Measurements from ENCODE around the gene DRAM2. TPM values are rescaled to one million over a fixed set of nuclear protein-coding genes. Genes with fewer than 3 reads are reported as not detected.

Gene DRAM2
- total and polyA plus RNA-seq, 10 donors, result 64.0 to 188 (median 97.8) TPM

DNA sequence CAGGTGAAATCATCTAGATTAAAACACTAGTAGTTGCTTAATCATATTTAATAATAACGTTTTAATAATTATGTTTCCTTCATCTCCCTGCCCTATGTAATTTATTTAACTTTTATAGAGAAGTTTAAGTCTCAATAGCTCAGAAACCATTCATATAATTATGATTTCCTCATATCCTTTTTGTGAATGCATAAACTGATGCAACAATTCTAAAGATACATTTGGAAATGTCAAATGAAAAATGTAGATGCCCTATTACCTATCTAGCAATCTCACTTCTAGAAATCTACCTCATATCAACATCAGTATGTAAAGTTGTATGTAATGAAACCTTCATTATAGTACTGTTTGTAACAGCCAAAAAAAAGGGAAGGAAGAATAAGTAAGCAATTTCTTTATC lies 10.5 kb downstream of the DRAM2 start:
- intact Hi-C loops (cut with DNase I; ENCODE audit: low total_unique reads), result no loop called here

DNA sequence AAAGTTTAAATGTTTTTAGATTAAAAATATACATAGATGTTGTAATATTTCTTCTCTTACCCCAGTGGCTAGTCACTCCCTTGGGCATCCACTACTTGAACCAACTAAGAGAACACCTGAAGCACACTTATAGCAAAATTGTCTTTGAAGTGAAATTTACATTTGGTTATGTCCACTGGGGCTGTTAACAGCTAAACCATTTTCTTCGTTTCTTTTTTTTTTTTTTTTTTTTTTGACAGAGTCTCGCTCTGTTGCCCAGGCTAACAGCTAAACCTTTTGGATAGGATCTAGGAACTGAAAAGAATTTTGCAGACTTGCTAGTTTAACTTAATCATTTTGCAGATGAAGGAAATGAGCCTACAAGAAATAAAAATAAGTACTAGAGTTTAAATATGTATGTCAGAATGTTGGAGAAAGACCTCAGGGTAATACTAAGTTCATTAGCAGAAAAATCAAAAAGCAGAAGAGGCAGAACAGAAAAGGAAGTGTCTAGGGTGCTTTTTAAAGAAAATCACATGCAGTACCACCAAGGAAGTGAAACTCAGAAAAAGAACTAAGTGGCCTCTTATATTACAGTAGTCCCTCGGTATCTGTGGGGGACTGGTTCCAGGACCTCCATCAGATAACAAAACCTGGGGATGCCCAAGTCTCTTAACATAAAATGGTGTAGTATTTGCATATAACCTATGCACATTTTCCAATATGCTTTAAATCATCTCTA lies 11.8 kb downstream of the DRAM2 start:
- Histone ChIP-seq H3K27ac (peak overlapping the region; percentile 58 to 84 (median 71)), H3K27me3 (replicated peaks in 1 of 7) (no peaks in the 10 kb centered on the region), H3K9me3 (no peaks in the 10 kb centered on the region), H3K4me3 (peak overlapping the region in 1 of 8 donors; percentile 13), H3K36me3 (peaks cover 0 to 86% (median 45%) of the 10 kb centered on the region in 6 donors), H3K4me1 (peaks cover 12 to 100% (median 63%) of the 10 kb centered on the region in 6 donors)
- WGBS, 5 donors, result 43 to 56% (median 51%) methylated on average over 3 of the region's 3 CpGs
- DNase-seq, result no peak
- intact Hi-C loops (cut with DNase I; ENCODE audit: low total_unique reads), result no loop called here
- peak in 1 of 3 donors; percentile 12 for TF ChIP-seq POLR2A (IDR thresholded peaks at IDR 0.05)
- TF ChIP-seq POLR2AphosphoS5 (IDR thresholded peaks at IDR 0.05), result peak in 1 of 3 donors; percentile 61
- TF ChIP-seq, protein P1, sequence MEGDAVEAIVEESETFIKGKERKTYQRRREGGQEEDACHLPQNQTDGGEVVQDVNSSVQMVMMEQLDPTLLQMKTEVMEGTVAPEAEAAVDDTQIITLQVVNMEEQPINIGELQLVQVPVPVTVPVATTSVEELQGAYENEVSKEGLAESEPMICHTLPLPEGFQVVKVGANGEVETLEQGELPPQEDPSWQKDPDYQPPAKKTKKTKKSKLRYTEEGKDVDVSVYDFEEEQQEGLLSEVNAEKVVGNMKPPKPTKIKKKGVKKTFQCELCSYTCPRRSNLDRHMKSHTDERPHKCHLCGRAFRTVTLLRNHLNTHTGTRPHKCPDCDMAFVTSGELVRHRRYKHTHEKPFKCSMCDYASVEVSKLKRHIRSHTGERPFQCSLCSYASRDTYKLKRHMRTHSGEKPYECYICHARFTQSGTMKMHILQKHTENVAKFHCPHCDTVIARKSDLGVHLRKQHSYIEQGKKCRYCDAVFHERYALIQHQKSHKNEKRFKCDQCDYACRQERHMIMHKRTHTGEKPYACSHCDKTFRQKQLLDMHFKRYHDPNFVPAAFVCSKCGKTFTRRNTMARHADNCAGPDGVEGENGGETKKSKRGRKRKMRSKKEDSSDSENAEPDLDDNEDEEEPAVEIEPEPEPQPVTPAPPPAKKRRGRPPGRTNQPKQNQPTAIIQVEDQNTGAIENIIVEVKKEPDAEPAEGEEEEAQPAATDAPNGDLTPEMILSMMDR (IDR thresholded peaks at IDR 0.05 in 8 of 11, conservative IDR thresholded peaks at IDR 0.05 in 3 of 11), result no peak

More for the DNA sequence above, 10.5 kb downstream of the DRAM2 start:
- Histone ChIP-seq H3K27ac (peak overlapping the region; percentile 9 to 84 (median 71)), H3K4me1 (peaks cover 12 to 97% (median 71%) of the 10 kb centered on the region in 6 donors), H3K4me3 (no peak overlapping the region), H3K27me3 (replicated peaks in 1 of 7) (no peaks in the 10 kb centered on the region), H3K9me3 (no peaks in the 10 kb centered on the region), H3K36me3 (peaks cover 0 to 73% (median 40%) of the 10 kb centered on the region in 6 donors)
- WGBS, 5 donors, result 52 to 69% (median 62%) methylated on average over 1 of the region's 1 CpG
- DNase-seq, result no peak
- TF ChIP-seq POLR2A (IDR thresholded peaks at IDR 0.05), result no peak
- TF ChIP-seq, protein P1 (IDR thresholded peaks at IDR 0.05 in 8 of 11, conservative IDR thresholded peaks at IDR 0.05 in 3 of 11), result no peak
- TF ChIP-seq POLR2AphosphoS5 (IDR thresholded peaks at IDR 0.05), result no peak

DNA sequence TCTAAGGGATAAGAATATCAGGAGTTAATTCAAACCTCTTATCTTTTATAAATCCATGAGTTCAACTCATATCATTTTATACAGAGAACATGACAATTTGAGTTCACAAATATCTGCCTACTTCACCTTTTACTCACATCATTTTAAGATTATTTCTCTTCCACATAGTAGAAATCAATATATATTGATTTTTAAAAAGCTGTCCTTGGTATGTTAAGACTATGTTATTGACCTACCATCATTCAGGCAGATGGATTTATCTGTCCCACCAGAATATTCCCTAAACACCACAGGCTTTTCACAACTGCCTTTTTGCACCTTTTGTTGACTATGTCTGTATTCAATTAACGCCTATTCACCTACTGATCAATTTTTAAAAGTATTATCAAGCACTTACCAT lies 13.5 kb downstream of the DRAM2 start:
- intact Hi-C loops (cut with DNase I; ENCODE audit: low total_unique reads), result no loop called here
- TF ChIP-seq POLR2A (IDR thresholded peaks at IDR 0.05), result no peak
- TF ChIP-seq, protein P1 (IDR thresholded peaks at IDR 0.05 in 8 of 11, conservative IDR thresholded peaks at IDR 0.05 in 3 of 11), result no peak
- no peak for TF ChIP-seq POLR2AphosphoS5 (IDR thresholded peaks at IDR 0.05)
- Histone ChIP-seq H3K36me3 (peaks cover 0 to 97% (median 45%) of the 10 kb centered on the region in 6 donors), H3K27me3 (replicated peaks in 1 of 7) (no peaks in the 10 kb centered on the region), H3K4me1 (peaks cover 12 to 94% (median 52%) of the 10 kb centered on the region in 6 donors), H3K9me3 (no peaks in the 10 kb centered on the region), H3K27ac (peak overlapping the region in 6 of 8 donors; percentile 3 to 84 (median 76)), H3K4me3 (no peak overlapping the region)
- 95 to 100% (median 97%) methylated on average over 1 of the region's 1 CpG for WGBS, 5 donors
- no peak for DNase-seq

DNA sequence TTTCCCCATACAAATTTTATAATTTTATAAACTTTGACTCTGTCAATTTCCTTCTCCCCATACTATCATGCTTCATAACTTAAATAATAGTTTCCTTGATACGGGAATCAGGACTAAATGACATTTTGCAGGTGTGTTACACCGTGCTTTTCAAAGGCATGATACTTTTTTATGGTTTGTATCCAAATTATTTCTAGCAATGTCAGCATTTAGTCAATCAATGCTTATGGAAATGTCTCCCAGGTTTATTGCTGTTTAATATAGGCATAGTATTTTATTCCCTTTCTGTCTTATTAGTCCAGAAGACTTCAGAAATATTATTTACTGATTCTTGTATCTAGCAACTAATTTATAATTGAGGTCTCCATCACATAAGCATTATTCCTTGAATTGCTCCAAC lies 23.4 kb downstream of the DRAM2 start:
- WGBS, 5 donors, result 95 to 99% (median 98%) methylated on average over 2 of the region's 2 CpGs

More for the DNA sequence above, 23.4 kb downstream of the DRAM2 start:
- no peak for TF ChIP-seq POLR2A (IDR thresholded peaks at IDR 0.05)
- TF ChIP-seq POLR2AphosphoS5 (IDR thresholded peaks at IDR 0.05), result no peak
- TF ChIP-seq, protein P1 (IDR thresholded peaks at IDR 0.05 in 8 of 11, conservative IDR thresholded peaks at IDR 0.05 in 3 of 11), result no peak
- DNase-seq, result no peak
- H3K9me3 ChIP-seq, result no peaks in the 10 kb centered on the region
- H3K36me3 ChIP-seq, result peaks cover 6 to 81% (median 49%) of the 10 kb centered on the region in 6 donors
- no peak overlapping the region for H3K4me3 ChIP-seq
- intact Hi-C loops (cut with DNase I; ENCODE audit: low total_unique reads), result no loop called here
- no peaks in the 10 kb centered on the region for H3K27me3 ChIP-seq (replicated peaks in 1 of 7)
- H3K27ac ChIP-seq, result no peak overlapping the region
- H3K4me1 ChIP-seq, result no peaks in the 10 kb centered on the region

Data from spleen (tissue), 11 donors.